Activated CD4-positive, alpha-beta T cell treated with anti-CD3 and anti-CD28 coated beads, Interleukin-2, Interleukin-4, amounts not matched to agents 100 ng/mL and 50 ng/mL, durations not matched to agents 16 hours and 8 hours (primary cell): ENCODE data around the gene FBXW5.
A peak's percentile ranks its signal among the peaks of the same experiment; 100 is the strongest.

ENCODE experiments used
- DNase-seq: peaks from one replicate; pipeline ENCODE4 v3.0.0-alpha.2; 2020; ENCODE audit warnings: low spot score

Gene FBXW5

DNA sequence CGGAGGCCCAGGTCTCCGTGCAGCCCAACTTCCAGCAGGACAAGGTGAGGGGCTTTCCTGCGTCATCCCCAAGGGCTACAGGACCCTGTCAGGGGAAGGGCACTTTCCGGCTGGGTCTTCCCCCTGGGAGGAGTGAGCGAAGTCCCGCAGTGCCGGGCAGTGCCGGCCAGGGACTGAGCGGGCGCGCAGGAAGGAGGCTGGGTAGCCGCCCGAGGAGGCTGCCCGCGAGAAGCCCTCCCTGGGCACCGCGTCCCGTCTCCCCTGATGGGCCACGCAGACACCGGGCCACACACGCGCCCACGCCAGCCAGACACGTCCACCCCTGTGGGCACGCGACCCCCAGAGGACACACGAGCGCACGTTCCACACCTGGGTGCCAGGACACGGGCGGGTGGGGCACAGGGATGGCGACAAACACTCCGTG, 33.1 kb upstream of the FBXW5 start:
- DNase-seq: no peak

DNA sequence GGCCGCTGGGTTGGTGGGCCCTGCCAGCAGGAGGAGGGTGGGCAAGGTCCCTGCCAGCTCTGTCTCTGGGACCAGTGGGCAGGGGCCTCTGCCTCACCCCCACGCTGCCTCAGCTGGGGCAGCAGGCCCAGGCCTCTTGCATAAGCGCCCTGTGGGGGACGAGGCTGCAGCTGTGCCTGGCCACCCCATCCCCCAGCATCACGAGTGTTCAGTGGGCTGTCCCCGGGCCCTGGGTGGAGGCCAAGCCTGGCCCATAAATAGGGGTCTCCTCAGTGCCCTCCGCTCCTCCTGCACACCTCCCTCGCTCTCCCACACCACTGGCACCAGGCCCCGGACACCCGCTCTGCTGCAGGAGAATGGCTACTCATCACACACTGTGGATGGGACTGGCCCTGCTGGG, 32.7 kb upstream of the FBXW5 start, which contains the start of gene PTGDS:
TSS of gene PTGDS (plus strand) at position 282 of the 400 bp plus-strand sequence. CDS start at position 357, 75 bp downstream.
- no peak for DNase-seq

DNA sequence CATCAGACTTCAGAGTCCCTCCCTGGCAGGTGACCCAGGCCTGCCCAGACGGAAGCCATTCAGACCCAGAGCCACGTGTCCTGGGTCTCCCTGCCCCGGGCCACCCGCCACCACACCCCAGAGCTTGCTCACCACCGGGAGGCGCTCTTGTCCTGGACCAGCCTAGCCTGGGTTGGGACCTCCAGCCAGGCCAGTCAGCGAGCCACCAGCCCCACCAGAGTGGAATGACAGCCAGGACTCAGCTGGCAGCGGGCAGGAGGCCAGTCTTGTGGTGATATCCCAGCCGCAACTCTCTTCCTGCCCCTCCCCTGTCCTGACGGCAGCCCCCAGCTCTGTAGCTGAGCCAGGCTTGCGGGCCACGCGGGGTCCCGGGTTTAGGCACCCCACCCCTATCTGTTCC, 31.1 kb upstream of the FBXW5 start:
- peak; percentile 35 for DNase-seq

DNA sequence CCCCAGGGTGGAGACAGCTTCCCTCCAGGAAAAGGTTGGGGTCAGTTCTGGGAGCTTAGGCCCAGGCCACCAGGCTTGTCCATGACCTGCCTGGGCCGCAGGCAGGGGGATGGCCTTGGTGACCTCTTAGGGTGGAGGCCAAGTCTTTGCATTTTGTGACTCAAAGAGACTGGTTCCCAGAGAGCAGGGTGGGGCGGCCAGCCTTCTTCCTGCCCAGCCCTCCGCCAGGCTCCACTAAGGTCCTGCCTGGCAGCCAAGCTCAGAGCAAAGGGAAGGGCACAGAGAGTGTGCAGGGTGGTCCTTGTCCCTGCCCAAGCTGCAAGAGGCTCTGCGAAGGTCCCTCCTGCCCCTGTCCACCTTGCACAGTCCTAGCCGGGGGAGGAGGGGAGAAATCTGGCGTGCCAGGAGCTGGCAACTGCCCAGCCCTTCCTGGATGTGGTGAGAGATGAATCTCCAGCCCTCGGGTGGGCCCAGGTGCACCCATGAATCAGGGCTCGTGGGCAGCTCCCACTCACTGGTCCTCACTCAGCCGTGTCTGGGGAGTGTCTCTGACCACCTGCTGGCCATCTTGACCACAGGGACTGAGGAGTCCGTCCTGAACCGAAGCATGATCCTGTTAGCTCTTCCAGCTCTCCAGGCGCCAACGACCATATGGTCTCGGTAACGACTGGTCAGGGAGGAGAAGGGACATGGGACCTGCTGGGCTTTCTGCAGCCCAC, 30.4 kb upstream of the FBXW5 start:
- DNase-seq: no peak

DNA sequence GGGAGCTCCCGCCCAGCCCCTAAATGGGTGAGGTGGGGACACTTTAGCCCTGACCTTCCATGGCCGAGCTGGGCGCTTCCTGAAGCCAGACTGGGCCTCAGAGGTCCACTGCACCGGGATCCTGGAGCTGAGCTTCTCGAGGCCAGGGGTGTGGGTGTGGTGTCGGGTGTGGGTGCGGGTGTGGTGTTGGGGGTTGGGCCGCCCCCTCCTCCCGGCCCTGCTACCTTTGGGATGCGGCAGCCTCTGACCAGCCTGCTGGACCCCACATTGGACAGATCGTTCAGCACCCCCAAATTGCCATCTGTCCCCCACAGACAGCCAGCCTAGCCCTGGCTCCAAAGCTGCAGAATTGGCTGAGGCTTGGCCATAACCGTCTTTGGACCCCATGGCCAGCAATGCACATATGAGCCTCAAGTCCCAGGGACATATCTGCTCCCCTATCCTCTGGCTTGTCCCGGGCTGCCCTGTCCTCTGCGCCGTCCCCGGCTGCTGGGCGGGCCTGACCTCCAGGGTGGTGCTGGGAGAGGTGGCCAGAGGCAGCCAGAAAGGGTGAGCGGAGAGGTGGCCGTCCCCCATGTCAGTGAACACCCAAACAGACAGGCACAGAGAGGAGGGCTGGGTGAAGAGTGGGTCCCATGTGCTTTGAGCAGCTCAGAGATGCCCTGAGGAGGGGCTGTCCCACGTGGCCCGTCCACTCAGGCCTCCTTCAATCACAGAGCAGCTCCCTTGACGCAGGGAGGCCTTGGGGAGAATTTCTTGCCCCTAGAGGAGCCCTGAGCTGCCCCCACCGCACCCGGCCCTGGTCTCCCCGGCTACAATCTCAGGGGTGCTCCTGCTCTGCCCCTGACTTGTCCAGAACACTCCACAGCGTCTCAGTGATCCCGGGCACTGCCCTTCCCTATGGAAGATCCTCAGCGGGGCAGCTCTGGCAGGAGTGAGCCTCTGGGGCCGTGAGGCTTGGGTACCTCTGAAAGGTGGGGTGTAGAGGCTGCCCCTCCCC, 29.4 kb upstream of the FBXW5 start:
- DNase-seq: no peak

DNA sequence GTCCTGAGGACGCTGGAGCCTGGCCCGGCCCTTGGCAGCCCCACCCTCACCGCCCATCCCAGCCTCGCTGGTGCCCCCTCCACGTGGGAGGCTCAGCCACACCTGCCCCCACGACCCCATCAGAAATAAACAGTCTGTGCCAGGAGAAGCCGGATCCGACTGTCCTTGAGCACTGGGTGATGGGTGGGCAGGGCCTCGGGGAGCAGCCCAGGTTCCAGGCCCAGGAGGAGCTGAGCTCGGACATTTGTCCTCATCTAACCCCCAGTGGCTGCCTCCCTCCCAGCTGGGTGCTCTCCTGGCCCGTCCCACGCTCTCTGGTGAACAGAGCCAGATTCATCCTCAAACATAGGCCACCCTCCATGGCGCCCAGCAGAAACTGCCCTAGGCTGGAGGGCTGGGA, 28.2 kb upstream of the FBXW5 start:
- no peak for DNase-seq

DNA sequence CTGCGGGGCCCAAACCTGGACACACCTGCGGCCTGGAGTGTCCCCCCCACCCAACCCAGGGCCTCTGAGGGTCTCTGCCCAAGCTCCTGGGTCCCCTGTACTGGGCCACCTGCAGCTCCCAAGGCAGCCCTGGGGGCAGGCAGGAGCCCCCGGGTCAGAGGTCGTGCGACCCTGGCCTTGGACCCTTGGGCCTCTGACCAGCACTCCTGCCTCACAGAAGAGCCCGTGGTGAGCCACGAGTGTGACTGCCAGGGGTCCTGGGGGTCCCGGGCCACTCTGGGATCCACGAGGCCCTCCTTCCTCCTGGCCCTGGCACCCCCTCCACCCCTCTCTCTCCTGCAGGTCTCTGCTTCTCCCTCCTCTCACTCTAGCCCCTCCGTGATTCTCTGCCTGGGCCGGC, 27.8 kb upstream of the FBXW5 start:
- DNase-seq: no peak

DNA sequence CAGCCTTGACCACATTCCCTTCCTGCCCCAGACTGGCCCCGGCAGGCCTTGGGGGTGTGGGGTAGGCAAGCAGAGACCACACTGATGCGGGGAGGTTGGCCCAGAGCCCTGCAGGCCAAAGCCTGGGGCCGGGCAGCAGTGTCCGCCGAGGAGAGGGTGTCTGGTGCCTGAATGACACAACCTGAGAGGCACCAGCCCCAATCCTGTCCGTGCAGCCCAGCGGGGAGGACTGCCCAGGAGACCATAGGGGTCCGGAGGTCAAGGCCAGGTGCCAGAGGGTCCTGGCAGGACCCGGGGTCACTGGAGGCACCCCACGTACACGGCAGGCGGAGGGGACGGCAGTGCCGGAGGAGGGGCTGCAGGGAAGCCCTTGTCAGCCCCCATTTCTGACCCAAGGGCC, 27.2 kb upstream of the FBXW5 start:
- no peak for DNase-seq

DNA sequence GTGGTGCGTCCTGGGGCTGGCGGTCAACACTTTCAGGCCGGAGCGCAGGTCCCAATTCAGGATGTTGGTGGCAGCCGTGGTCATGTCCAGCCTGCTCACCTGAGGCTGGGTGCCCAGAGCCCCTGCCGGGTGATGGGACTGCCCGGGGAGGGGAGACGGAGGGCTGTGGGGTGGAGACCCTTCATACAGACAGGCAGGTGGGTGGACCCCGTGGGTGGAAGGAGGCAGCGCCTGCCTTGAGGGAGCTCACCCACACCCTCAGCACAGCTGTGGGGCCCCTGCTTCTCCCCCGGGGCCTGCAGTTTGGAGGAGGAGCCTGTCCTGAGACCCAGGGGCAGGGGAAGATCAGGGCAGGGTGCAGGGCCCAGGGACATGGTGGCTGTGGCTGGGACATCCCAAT, 25.8 kb upstream of the FBXW5 start:
- DNase-seq: no peak

DNA sequence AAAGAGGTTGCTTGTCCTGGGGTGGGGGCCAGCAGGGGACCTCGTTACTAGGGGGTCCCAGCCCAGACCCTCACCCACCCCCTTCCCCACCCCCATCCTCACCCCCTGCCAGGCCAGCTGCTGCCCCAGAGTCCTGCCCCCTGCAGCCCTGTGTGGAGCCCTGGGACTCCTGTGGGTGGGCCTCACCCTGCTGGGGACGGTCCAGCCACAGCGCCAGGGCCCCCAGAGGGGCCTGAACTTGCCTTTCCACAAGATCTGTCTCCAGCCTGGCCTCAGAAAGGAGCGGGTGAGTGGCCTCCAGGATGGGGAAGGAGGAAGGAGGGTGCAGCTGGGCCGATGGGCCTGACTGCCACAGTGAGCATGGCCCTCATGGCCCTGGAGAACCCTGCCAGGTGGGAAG, 25.2 kb upstream of the FBXW5 start:
- DNase-seq: no peak

DNA sequence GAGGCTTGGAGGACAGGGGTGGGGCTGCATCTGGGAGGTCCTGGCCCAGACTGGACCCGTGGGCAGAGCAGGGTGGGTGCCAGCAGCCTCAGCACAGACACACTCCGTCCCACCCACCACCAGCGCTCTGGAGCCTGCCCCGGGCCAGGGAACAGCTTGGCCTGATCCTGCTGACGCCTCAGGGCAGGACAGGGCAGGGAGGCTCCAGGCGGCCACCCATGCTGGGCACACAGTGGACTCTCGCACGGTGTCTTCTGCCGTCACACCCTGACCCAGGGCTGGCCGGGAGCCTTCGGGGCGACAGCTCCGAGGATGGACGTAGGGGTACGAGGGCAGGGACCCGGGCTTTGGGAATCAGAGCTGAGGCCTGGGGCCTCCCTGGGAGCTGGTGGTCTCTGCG, 24.6 kb upstream of the FBXW5 start:
- DNase-seq: no peak

DNA sequence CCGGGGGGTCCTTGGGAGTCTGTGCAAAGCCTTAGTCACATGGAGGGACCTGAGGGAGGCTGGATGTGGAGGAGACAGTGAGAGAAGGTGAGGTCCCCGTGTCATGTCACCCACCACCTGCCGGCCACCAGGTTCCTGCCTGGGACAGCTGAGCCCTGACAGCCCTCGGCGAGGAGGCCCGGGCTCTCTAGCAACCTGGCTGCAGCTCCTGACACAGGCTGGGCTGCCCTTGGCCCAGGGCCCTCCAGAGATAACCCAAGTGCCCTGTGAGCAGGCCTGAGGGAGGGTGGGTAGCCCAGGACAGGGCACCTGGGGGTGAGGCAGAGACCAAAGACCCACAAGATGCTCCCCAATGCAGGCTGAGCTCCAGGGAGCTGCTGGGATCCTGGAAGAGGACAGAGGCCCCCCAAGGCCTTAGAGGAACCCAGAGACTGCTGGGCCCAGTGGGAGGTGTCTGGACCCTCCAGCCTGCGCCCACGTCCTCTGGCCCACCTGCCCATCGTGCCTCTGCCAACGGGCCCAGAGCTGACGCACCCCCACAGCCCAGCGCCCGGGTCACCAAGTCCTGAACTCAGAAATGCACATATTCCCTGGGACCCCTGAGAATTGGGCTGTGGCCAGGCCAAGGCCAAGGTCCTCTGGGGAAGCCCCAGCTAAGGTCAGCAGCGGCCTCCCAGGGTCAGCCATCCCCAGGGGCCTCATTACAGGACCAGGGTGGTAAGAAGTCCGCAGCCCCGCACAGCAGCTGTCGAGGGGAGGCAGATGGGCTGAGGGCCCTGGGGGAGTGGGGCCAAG, 24.0 kb upstream of the FBXW5 start:
- no peak for DNase-seq

DNA sequence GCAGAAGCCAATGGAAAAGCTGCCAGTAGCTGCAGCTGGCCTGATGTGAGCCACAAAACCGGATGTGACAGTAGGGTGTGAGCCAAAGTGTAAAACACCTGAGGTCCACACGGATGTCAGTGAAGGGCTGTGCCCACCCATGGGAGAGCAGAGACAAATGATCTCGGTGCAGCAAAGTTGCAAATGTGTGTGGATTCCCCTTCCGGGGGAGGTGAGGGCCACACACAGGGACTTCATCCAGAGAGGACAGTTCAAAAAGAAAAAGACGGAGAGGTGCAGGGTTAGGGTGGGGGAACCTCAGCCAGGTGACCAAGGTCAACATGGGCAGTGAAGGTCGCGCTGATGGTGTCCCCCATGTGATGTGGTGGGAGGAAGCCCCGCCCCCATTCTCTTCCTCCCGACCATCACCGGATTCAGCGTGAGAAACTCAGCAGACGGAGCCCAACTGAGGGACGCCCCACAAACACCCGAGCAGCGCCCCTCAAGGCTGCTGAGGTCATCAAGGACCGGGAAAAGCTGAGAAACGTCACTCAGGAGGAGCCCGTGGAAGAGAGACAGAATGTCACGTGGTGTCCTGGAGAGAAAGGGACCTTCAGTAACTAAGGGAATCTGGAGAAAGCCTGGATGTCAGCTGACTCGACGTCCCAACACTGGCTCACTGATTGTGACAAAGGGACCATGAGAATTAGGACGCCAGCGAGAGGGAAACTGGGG, 21.4 kb upstream of the FBXW5 start:
- peak; percentile 27 for DNase-seq

DNA sequence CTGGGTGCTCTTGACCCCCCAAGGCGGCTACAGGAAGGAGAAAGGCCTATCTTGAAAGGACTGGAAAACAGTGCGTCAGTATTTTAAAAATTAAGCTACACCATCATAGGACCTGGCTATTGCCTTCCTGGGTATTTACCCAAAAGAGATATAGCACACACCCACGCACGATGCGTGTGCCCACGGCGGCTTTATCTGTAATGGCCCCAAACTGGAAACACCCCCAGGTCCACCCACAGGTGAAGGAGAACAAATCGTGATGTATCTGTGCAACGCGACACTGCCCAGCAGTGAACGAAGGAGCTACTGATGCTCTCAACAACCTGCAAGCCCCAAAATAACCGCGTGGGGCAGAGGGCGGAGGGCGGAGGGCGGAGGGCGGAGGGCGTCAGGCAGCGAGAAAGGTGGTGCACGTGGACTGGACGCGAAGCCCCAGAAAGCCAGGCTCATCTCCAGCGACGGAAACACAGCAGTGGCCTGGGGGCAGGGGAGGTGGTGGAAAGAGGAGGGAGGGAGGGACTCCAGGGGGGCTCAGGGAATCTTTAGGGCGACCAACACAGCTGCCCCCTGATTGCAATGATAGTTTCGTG, 20.4 kb upstream of the FBXW5 start:
- no peak for DNase-seq

DNA sequence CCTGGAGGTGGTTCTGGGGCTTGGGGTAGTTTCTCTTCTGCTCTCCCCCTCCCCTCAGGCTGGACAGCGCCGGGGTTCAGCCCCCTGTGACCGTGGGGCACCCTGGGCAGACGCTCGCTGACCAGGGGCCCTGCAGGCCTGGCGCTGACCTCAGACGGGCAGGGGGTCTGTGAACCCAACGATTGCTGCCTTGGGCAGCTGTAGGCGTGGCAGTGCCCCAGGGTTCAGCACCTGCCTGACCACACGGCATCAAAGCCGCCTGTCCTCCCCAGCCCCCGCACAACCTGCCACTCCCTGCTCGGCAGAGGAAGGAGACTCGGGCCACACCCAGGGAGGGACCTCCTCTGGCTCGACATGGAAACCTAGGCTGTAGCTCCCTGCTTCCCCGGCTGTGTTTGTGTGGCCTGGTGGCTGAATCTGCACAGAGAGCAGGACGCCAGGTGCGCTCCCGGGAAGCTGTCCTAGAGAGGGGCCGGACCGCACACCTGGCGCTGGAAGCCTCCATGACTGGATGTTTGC, 19.7 kb upstream of the FBXW5 start:
- DNase-seq: no peak

DNA sequence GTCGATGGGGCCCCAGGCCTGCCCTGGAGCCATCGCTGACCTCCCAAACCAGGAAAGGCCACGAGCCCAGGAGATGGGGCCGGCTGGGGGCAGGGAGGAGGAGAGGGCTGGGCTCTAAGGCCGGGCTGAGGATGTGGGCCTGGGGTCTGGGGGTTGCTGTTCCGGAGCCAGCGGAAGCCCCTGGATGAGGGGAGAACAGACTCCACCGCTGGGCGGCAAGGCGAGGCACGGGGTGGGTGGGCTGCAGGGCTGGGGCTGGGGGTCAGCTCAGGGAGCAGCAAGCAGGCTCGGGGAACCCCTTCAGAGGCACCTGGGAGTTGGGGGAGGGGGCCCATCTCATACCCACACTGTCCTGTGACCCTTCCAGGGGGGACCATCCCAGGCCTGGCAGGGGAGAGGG, 19.2 kb upstream of the FBXW5 start:
- DNase-seq: no peak

DNA sequence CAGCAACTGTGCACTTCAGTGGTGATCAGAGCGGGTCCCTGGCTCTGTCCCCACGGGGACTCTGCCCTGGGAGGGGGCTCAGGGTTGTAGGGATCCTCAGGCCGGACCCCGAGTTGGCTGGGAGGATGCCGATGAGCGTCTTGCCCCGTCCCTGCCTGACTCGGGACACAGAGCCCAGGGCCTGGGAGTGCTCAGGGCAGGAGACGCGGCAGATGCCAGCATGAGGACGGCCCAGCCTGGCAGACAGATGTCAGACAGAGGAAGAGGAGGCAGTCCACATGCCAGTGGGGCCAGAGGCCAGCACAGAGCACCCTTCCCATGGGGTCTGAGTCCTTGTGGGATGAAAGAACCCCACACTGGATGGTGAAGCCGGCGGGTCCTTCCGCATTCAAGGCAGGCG, 18.8 kb upstream of the FBXW5 start:
- DNase-seq: no peak

DNA sequence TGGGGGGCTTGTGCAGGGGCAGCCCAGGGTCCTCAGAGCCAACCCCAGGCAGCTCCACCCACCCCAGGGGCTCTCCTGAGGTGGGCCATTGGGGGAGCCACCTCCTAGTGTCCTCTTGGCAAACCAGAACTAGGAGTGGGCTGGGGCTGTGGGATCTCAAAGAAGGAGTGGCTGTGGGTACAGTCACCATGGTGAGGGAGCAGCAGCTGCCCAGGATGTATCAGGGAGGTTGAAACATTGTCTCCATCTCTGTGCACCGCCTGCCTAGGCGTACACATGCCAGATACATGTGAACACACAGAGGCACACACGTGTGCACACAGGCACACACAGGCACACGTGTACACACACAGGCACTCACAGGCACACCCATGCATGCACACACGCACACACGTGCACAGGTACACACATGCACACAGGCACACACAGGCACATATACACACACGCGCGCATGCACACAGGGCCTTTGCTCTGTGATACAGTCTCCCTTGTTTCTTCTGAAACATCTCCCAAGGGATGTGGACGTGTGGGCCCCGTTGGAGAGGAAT, 18.2 kb upstream of the FBXW5 start:
- no peak for DNase-seq

DNA sequence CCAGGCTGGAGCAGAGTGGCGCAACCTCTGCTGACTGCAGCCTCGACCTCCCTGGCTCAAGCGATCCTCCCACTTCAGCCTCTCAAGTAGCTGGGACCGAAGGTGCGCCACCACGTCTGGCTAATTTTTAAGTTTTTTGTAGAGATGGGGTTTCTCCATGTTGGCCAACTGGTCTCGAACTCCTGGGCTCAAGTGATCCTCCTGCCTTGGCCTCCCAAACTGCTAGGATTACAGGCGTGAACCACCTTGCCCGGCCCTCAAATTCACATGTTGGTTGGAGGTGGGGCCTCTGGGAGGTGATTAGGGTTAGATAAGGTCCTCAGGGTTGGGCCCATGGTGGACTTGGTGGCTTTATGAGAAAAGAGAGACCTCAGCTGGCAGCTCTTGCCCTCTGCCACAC, 17.6 kb upstream of the FBXW5 start:
- DNase-seq: no peak

DNA sequence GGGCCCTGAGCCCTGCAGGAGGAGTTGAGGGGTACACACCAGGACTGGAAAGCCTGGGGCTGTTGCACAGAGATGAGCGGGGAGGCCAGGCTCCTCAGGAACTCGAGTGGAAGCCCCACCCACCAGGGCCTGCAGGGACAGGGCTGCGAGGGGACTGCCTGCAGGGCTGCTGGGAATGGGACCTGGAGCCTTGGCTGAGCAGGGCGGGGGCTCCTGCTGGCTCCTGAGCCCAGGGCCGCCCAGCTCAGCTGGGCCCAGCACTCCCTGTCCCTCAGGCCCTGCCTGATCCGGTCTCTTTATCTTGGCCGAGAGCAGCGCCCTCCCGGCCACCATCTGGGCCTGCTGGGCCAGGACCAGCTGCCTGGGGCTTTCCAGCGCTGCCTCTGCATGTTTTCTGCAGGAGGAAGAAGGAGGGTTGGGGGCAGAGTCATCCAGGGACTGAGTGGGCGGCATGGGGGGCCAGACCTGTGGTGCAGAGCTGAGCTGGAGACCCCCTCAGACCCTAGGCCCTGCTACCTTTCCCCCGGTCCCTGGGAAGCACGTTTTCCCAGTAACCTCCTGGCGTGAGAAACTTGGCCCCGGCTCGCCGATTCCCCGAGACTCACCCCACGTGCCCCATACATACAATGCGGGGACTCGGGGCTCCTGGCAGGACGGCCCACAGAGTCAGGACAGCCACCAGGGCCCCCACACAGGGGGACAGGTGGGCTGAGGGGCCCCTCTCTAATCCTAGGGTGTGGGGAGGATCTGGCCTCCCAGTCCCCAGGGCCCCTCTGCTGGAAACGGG, 16.9 kb upstream of the FBXW5 start:
- DNase-seq: no peak
